OCI-LY3 (cell line): Measurements from ENCODE around the gene ADIPOR2.

Source experiments
- EZH2phosphoT487 ChIP-seq: fragments of 200-600 bp; shearing (Covaris generic); IDR thresholded peaks from 2 replicates; pipeline ENCODE4 v1.6.1; 2018; ENCODE audit warnings: antibody characterized with exemption, mixed run types, low read depth
- TF ChIP-seq, protein P1 (sequence below): fragments of 200-600, 300-600 bp; sonication (generic); IDR thresholded peaks from 2 replicates; pipeline ENCODE4 v1.5.1; 2014; ENCODE audit warnings: antibody characterized with exemption, low read length, low read depth

DNA sequence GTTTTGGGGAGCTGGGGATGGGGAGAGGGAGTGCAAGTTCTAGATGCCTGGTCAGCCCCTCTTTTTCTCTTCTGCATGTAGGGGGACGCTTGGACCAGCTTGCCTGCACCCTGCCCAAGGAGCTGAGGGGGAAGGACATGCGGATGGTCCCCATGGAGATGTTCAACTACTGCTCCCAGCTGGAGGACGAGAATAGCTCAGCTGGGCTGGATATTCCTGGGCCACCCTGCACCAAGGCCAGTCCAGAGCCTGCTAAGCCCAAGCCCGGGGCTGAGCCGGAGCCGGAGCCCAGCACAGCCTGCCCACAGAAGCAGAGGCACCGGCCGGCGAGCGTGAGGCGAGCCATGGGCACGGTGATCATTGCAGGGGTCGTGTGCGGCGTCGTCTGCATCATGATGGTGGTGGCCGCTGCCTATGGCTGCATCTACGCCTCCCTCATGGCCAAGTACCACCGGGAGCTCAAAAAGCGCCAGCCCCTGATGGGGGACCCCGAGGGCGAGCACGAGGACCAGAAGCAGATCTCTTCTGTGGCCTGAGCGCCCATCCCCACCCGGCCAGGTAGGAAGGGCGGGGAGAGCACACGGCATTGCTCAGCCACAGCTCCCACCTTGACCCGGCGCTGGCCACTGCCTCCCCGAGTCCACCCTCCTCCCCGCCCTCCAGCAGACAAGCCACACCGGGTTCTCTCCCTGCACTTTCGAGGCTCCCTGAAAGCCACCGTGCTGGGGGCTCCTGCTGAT, 143.5 kb downstream of the ADIPOR2 start:
- TF ChIP-seq, protein P1, sequence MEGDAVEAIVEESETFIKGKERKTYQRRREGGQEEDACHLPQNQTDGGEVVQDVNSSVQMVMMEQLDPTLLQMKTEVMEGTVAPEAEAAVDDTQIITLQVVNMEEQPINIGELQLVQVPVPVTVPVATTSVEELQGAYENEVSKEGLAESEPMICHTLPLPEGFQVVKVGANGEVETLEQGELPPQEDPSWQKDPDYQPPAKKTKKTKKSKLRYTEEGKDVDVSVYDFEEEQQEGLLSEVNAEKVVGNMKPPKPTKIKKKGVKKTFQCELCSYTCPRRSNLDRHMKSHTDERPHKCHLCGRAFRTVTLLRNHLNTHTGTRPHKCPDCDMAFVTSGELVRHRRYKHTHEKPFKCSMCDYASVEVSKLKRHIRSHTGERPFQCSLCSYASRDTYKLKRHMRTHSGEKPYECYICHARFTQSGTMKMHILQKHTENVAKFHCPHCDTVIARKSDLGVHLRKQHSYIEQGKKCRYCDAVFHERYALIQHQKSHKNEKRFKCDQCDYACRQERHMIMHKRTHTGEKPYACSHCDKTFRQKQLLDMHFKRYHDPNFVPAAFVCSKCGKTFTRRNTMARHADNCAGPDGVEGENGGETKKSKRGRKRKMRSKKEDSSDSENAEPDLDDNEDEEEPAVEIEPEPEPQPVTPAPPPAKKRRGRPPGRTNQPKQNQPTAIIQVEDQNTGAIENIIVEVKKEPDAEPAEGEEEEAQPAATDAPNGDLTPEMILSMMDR, result no peak
- TF ChIP-seq EZH2phosphoT487, result no peak
